NCI-H446 treated with DMSO at 0.1 percent for 48 hours (cell line): Measurements from ENCODE around the gene F8A1.
"Not testable (repeated sequence)": the region's sequence is repeated elsewhere in the genome, so short reads cannot be mapped to it uniquely, and the experiment has no call there.

ENCODE experiments used
- DNase-seq: peaks from one replicate; lab custom pipeline; 2025; lab: John Stamatoyannopoulos, UW

The F8A1 gene

DNA sequence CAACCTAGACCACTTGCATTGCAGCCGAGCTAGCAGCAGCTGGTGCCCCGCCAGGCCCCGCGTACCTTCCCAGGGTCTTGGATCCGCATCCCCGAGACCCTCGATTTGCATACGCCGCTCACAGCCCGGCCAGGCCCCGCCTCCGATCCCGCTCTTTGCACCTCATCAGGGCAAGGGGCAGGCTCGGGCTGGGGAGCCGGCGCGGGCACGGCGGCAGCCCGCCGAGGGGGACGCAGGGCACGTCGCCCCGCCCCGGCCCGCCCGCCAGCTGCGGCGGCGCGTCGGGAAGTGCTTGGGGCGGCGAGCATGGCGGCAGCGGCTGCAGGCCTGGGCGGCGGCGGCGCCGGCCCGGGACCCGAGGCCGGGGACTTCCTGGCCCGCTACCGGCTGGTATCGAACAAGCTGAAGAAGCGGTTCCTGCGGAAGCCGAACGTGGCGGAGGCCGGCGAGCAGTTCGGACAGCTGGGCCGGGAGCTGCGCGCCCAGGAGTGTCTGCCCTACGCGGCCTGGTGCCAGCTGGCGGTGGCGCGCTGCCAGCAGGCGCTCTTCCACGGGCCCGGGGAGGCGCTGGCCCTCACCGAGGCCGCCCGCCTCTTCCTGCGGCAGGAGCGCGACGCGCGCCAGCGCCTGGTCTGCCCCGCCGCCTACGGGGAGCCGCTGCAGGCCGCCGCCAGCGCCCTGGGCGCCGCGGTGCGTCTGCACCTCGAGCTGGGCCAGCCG lies at the start of gene F8A1:
F8A1 (plus strand) TSS at position 287 of the 720 bp plus-strand sequence; CDS start at position 307, 20 bp downstream.
- DNase-seq: not testable (repeated sequence)

DNA sequence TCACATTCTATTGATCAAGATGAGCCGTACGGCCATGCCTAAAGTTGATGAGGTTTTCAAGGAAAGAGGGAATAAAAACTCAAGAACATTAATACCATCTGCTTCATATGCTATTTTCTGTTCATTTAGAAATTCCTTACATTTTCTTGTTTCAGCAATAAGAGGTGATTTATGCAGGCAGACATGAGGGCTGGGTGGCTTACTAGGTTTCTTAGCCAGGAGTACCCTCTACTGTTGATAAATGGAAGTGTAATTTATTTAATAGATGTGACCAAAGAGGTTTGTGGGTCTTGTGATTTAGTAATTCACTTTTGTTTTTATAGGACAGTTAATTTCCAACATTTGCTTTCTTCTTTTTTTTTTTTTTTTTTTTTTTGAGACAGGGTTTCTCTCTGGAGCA lies 45.3 kb upstream of the F8A1 start:
- DNase-seq: peak; percentile 21

DNA sequence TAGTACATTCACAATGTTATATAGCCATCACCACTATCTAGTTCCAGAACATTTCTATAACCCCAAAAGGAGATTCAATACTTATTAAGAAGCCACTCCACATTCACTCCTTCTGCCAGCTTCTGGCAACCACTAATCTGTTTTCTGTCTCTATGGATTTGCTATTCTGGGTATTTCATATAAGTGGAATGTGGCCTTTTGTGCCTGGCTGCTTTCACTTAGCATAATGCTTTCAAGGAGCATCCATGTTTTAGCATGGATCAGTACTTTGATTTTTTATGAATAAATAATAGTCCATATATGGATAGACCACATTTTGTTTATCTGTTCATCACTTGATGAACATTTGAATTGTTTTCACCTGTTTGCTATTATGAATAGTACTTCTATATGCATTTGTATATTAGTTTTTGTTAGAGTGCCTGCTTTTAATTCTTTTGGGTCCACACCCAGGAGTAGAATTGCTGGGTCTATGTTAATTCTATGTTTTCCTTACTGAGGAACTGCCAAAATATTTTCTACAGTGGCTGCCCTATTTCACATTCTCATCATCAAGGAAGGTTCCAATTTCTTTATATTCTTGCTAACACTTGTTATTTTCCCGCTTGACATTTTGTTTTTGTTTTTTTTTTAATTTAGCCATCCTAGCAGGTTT lies 35.1 kb upstream of the F8A1 start:
- DNase-seq: no peak

DNA sequence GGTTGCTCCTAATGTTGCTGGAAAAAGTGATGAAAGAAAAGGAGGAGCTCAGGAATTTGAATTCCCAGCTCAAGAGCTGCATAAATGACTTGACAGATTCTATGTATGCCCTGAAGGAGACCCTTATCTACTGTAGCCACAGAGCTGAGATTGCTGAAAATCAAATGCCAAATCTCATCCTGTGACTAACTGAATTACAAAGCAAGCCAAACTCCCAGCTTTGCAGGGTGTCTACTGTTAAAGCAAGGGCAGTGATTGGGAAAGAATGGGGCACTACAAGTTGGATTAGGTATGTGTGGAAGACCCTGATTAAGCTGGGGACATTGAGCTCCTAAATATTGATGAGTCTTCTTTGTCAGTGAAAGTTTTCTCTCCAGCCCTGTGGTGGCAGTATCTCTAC lies 30.9 kb upstream of the F8A1 start:
- no peak for DNase-seq

DNA sequence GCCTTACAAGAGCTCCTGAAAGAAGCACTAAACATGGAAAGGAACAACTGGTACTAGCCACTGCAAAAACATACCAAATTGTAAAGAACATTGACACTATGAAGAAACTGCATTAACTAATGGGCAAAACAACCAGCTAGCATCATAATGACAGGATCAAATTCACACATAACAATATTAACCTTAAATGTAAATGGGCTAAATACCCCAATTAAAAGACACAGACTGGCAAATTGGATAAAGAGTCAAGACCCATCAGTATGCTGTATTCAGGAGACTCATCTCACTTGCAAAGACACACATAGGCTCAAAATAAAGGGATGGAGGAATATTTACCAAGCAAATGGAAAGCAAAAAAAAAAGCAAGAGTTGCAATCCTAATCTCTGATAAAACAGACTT lies 17.6 kb upstream of the F8A1 start:
- not testable (repeated sequence) for DNase-seq

DNA sequence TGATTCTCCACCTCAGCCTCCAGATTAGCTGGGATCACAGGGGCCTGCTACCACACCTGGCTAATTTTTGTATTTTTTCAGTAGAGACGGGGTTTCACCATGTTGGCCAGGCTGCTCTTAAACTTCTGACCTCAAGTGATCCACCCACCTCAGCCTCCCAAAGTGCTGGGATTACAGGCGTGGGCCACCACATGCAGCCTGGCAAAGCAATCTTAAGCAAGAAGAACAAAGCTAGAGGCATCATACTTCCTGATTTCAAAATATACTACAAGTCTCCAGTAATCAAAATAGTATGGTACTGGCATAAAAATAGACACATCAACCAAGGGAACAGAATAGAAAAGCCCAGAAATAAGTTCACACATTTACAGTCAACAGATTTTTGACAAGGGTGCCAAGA lies 12.8 kb upstream of the F8A1 start:
- no peak for DNase-seq

DNA sequence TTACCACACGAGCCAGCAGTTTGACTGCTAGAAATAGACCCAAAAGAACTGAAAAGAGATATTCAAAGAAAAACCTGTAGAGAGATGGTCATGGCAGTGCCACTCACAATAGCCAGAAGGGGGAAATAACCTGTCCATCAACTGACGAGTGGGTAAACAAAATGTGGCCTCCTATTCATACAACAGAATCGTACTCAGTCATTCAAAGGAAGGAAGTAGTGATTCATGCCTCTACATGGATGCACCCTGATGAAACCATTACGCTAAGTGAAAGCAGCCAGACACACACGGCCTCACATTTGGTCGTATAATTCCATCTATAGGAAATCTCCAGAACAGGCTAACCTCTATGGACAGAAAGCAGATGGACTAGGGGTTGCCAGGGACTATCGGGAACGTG lies 2.1 kb upstream of the F8A1 start:
- not testable (repeated sequence) for DNase-seq

DNA sequence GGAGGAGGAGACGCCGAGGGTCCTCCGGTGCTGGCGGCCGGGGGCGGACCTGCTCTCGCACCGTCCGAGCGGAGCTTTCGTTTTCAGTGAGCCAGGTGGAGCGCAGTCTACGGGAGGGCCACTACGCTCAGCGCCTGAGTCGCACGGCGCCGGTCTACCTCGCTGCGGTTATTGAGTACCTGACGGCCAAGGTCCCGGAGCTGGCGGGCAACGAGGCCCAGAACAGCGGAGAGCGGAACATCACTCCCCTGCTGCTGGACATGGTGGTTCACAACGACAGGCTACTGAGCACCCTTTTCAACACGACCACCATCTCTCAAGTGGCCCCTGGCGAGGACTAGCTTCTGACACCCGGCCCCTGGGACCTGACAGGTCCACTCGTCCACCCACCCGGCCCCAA lies 1.1 kb upstream of the F8A1 start:
- DNase-seq: not testable (repeated sequence)

DNA sequence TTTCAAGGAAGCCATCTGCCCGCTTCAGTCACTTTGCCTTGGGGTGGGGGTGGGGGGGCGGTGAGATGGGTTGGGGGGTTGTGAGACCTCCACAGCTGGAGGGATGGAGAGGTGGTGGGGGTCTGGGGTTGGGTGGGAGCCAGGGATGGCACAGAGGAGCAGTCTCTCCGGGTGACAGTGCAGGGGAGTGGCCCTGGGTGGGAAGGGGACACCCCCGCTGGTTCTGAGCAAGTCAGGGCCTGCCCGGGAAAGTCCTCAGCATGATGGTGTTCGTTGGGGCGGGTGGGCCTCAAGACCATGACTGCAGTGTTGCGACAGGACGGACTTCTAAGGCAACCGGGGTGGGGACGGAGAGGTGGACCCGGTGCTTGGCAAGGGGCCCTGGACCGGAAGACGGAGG lies 606 bp upstream of the F8A1 start:
- not testable (repeated sequence) for DNase-seq

DNA sequence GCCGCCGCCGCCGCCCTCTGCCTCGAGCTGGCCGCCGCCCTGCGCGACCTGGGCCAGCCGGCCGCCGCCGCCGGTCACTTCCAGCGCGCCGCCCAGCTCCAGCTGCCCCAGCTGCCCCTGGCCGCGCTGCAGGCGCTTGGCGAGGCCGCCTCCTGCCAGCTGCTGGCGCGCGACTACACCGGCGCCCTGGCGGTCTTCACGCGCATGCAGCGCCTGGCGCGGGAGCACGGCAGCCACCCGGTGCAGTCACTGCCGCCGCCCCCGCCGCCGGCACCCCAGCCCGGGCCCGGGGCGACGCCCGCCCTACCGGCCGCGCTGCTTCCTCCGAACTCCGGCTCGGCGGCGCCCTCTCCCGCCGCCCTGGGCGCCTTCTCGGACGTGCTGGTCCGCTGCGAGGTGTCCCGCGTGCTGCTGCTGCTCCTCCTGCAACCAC lies 650 bp downstream of the F8A1 start:
- DNase-seq: not testable (repeated sequence)

DNA sequence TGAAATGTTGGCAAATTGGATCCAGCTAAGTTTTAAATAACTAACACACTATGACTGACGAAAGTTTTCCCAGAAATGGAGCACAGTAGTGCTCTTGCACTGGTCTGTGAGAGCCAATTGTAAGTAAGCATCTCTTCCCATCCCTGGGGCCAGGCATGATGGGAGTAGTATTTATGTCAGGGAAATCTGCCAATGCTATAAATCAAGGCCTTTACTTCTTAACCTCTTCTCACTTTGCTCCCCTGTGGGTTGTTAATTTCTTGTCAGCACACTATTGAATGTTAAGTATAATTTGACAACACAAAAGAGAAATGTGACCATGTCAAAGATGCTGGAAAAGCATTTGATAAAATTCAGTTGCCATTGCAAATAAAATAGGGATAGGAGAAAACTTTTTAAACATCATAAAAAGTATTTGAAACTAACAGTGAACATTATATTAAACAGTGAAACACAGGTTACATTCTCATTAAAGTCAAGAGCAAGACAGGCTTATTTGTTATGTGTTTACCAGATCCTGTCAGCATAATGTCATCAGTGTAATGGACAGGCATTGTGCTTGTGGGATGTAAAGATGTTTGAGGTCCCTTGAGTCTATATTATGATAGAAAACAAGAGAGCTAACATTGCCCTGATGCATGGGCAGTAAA lies 5.0 kb downstream of the F8A1 start:
- DNase-seq: no peak

DNA sequence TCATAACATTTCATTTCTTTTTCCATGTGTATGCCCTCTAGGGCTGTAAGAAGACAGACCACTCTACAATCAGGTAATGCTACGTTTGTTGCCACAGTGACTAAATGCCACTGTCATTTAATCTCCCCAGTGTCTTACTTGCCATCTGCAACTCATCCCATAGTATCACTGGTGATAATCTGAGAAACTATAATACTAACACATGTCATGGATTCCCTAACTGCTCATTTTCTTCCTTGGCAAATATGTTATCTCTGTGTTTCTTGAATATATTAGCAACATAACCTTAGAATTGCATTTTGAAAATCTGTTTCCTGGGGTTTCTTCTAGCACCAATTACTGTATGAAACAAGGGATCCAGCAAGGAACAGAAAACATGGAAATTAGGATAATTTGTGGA lies 6.1 kb downstream of the F8A1 start:
- no peak for DNase-seq

DNA sequence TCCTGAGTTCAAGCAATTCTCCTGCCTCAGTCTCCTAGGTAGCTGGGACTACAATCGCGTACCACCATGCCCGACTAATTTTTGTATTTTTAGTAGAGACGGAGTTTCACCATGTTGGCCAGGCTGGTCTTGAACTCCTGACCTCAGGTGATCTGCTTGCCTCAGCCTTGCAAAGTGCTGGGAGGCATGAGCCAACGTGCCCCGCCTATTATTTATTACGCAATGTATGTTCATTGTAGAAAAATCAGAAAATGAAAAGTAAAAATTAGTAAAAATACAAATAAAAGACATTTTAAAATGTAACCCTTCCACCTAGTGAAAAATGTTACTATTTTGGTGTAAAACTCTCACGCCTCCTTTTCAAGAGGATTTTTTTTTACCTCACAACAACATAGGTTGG lies 14.2 kb downstream of the F8A1 start:
- no peak for DNase-seq

DNA sequence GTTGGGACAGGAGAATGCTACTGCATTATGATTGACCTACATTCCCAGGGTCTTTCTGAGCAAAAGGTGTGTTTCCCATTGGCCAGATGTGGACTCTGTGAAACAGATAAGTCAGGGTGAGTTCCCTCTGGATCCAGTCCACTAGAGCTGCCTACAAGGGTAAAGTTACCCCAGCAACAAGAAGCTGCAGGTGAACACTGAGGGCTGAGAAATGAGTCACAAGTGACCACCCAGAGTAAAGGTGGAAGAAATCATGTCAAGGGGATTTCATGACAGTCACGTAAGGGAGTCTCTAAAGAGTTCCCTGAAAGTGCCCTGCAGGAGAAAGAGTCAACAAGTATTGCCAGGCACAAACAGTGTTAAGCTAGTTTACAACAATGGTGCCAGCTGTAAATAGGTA lies 16.3 kb downstream of the F8A1 start:
- DNase-seq: no peak

DNA sequence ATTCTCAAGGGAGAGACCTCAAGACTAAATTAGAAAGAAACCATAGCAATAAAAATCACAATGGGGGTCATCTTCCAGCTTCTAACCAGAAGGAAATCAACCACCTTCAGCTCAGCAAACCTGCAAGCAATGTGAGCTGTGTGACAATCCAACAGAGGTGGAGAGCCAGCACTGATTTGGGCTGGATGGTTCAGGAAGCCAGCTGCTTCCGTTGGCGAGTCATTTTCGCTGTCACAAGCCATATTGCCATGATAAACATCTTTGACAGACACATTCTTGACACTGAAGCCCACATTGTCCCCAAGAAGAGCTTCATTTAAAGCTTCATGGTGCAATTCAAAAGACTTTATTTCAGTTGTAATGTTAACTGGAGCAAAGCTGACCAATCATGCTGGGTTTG lies 22.7 kb downstream of the F8A1 start:
- DNase-seq: no peak

DNA sequence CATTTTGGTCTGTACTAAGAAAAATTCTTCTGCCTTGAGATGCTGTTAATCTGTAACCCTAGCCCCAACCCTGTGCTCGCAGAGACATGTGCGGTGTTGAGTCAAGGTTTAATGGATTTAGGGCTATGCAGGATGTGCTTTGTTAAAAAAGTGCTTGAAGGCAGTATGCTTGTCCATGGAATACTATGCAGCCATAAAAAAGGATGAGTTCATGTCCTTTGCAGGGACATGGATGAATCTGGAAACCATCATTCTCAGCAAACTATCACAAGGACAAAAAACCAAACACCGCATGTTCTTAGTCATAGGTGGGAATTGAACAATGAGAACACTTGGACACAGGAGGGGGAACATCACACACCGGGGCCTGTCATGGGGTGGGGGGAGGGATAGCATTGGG lies 23.9 kb downstream of the F8A1 start:
- not testable (repeated sequence) for DNase-seq

DNA sequence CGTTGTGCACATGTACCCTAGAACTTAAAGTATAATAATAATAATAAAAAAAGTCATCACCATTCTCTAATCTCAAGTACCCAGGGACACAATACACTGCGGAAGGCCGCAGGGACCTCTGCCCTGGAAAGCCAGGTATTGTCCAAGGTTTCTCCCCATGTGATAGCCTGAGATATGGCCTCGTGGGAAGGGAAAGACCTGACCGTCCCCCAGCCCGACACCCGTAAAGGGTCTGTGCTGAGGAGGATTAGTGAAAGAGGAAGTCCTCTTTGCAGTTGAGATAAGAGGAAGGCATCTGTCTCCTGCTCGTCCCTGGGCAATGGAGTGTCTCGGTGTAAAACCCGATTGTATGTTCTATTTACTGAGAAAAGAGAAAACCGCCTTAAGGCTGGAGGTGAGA lies 24.4 kb downstream of the F8A1 start:
- not testable (repeated sequence) for DNase-seq

DNA sequence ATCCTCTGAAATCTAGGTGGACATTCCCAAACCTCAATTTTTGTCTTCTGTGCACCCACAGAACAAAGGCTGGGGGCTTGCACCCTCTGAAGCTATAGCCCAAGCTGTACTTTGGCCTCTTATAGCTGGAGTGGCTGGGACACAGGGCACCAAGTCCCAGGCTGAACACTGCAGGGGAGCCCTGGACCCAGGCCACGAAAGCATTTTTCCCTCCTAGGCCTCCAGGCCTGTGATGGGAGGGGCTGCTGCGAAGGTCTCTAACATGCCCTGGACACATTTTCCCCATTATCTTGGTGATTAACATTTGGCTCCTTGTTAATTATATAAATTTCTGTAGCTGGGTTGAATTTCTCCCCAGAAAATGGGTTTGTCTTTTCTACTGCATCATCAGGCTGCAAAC lies 27.9 kb downstream of the F8A1 start:
- DNase-seq: no peak

DNA sequence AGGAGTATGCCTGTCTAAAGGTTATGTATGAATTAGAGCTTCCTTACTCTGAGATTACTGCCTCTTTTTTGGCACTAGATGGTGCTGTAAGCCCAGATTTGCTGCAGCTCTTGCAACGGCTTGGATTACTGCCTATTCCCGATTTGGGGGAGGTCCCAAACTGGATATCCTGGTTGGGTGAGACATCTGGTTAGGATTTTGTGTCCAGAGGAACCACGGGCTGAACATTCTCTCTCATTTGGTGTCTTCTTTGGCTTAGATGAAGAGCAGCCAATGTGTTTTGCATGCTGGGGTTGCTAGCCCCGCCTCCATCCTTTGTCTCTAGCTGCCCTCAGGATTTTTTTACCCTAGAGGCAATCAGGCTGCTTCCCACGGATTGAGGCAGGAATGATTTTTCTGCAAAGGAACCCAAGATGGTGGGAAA lies 31.9 kb downstream of the F8A1 start:
- DNase-seq: peak; percentile 76

DNA sequence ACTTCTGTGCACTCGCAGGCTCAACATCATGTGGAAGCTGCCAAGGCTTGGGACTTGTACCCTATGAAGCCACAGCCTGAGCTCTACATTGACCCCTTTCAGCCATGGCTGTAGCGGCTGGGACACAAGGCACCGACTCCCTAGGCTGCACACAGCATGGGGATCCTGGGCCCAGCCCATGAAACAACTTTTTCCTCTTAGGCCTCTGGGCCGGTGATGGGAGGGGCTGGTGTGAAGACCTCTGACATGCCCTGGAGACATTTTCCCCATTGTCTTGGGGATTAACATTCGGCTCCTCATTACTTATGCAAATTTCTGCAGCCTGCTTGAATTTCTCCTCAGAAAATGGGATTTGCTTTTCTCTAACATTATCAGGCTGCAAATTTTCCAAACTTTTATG lies 38.6 kb downstream of the F8A1 start:
- DNase-seq: not testable (repeated sequence)
